Mucosa of descending colon (tissue), 3 donors: Measurements from ENCODE around the gene CDH12. TPM values are rescaled to one million over a fixed set of nuclear protein-coding genes. Genes with fewer than 3 reads are reported as not detected.
"Not testable (repeated sequence)": the region's sequence is repeated elsewhere in the genome, so short reads cannot be mapped to it uniquely, and the experiment has no call there.

Experiments used
- ATAC-seq: fragments of 200-7000 bp; cut with Tn5 transposase; one replicate; pipeline ENCODE4 v1.9.1; 2020; ENCODE audit warnings: mild to moderate bottlenecking, moderate library complexity
- DNase-seq, 3 donors: peaks; one replicate each; pipeline ENCODE4 v3.0.0-alpha.2; 2020
- H3K36me3 ChIP-seq: fragments of 200-600 bp; one replicate; pipeline ENCODE4 v1.8.0; 2021; ENCODE audit warnings: low read depth, mild to moderate bottlenecking
- H3K4me1 ChIP-seq: fragments of 200-600 bp; one replicate; pipeline ENCODE4 v1.8.0; 2021; ENCODE audit warnings: low read depth, mild to moderate bottlenecking
- H3K4me3 ChIP-seq: fragments of 200-600 bp; one replicate; pipeline ENCODE4 v1.8.0; 2021; ENCODE audit warnings: mild to moderate bottlenecking
- H3K9me3 ChIP-seq: fragments of 200-600 bp; one replicate; pipeline ENCODE4 v1.8.0; 2021; ENCODE audit warnings: mild to moderate bottlenecking
- intact Hi-C, 2 donors: fragments of 100-400 bp; cut with DNase I in 1 of 2; cut with micrococcal nuclease in 1 of 2; formaldehyde crosslinking; loops; one replicate each; pipeline versions ENCODE4 v1.11.0 to v1.11.1; 2022; cut with DNase I, micrococcal nuclease
- total RNA-seq, 3 donors: library from RNA; stranded (reverse); fragmentation: NEBNext Ultra II Directional in 2 of 3; extraction: Animal tissue kit (Norgen Biotek cat#: 25700) in 2 of 3; gene quantifications; one replicate each; pipeline versions ENCODE4 v1.2.1 to v1.2.4, GENCODE V29; 2021 to 2023
- TF ChIP-seq, protein P1 (sequence below): fragments of 200-600 bp; IDR thresholded peaks from one replicate; pipeline ENCODE4 v1.8.0; 2022; ENCODE audit warnings: antibody characterized with exemption, mild to moderate bottlenecking
- donor health status: DM: no; HTN: no; CAD: no; lungs with moderate emphysema.
- donor health status: DM: no; HTN: no; CAD: no.
- donor health status: DM: no; HTN: yes; CAD: no.

CDH12 gene
- total RNA-seq, 3 donors from 2014 or later: 0.14 TPM; not detected in 2

GRCh38 chr5:22341406-22341805 is 511.7 kb downstream of the CDH12 start:
- DNase-seq: no peak
- TF ChIP-seq, protein P1, sequence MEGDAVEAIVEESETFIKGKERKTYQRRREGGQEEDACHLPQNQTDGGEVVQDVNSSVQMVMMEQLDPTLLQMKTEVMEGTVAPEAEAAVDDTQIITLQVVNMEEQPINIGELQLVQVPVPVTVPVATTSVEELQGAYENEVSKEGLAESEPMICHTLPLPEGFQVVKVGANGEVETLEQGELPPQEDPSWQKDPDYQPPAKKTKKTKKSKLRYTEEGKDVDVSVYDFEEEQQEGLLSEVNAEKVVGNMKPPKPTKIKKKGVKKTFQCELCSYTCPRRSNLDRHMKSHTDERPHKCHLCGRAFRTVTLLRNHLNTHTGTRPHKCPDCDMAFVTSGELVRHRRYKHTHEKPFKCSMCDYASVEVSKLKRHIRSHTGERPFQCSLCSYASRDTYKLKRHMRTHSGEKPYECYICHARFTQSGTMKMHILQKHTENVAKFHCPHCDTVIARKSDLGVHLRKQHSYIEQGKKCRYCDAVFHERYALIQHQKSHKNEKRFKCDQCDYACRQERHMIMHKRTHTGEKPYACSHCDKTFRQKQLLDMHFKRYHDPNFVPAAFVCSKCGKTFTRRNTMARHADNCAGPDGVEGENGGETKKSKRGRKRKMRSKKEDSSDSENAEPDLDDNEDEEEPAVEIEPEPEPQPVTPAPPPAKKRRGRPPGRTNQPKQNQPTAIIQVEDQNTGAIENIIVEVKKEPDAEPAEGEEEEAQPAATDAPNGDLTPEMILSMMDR: no peak
- H3K4me3 ChIP-seq: no peak overlapping the region
- H3K9me3 ChIP-seq: peaks cover 7% of the 10 kb centered on the region
- no peak for ATAC-seq
- intact Hi-C loops: no loop called here
- H3K36me3 ChIP-seq: no peaks in the 10 kb centered on the region
- no peaks in the 10 kb centered on the region for H3K4me1 ChIP-seq

DNA sequence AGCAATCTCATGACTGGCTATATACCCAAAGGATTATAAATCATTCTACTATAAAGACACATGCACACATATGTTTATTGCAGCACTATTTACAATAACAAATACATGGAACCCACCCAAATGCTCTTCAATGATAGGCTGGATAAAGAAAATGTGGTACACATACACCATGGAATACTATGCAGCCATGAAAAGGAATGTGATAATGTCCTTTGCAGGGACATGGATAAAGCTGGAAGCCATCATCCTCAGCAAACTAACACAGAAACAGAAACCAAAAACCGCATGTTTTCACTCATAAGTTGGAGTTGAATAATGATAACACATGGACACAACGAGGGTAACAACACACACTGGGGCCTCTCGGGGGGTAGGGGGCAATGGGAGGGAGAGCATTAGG is 520.2 kb downstream of the CDH12 start:
- DNase-seq, H3K4me3 ChIP-seq, H3K36me3 ChIP-seq, ATAC-seq, H3K4me1 ChIP-seq, intact Hi-C loops: not testable (repeated sequence)
- peaks cover 13% of the 10 kb centered on the region for H3K9me3 ChIP-seq

DNA sequence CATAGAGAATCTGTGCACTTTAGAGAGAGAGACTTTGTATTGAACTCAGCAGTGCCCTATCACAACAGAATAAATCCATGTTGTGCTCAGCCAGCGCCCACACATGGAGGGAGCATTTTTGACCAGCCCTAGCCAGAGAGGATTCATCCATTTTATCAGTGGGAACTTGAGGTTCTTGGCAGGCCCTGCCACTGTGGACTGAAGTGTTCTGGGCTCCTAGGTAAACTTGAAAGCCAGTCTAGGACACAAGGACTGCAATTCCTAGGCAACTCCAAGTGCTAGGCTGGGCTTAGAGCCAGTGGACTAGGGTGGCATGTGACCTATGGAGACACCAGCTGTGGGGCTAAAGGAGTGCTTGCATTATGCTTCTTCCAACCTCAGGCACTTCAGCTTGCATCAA is 523.5 kb downstream of the CDH12 start:
- no peaks in the 10 kb centered on the region for H3K36me3 ChIP-seq
- TF ChIP-seq, protein P1: no peak
- DNase-seq: no peak
- H3K4me1 ChIP-seq: no peaks in the 10 kb centered on the region
- H3K4me3 ChIP-seq: no peak overlapping the region
- H3K9me3 ChIP-seq: peaks cover 6% of the 10 kb centered on the region
- no peak for ATAC-seq
- intact Hi-C loops: no loop called here

- intact Hi-C loops: no loop called here
- Histone ChIP-seq H3K4me3 (no peak overlapping the region), H3K36me3 (no peaks in the 10 kb centered on the region), H3K4me1 (no peaks in the 10 kb centered on the region), H3K9me3 (no peaks in the 10 kb centered on the region)
- no peak for ATAC-seq
- TF ChIP-seq, protein P1: no peak
- DNase-seq: no peak
Measured at GRCh38 chr5:22319798-22320197, 533.3 kb downstream of the CDH12 start.

- TF ChIP-seq, protein P1: no peak
- intact Hi-C loops: no loop called here
- H3K36me3 ChIP-seq: no peaks in the 10 kb centered on the region
Measured at GRCh38 chr5:22316294-22316693, 536.9 kb downstream of the CDH12 start.

GRCh38 chr5:22315052-22315451 is 538.1 kb downstream of the CDH12 start:
- intact Hi-C loops, H3K4me3 ChIP-seq, H3K4me1 ChIP-seq, H3K36me3 ChIP-seq, H3K9me3 ChIP-seq, ATAC-seq, DNase-seq: not testable (repeated sequence)

More at GRCh38 chr5:22316294-22316693, 536.9 kb downstream of the CDH12 start:
- Histone ChIP-seq H3K4me3 (no peak overlapping the region), H3K9me3 (no peaks in the 10 kb centered on the region), H3K4me1 (no peaks in the 10 kb centered on the region)
- DNase-seq (no peak), ATAC-seq (no peak)

DNA sequence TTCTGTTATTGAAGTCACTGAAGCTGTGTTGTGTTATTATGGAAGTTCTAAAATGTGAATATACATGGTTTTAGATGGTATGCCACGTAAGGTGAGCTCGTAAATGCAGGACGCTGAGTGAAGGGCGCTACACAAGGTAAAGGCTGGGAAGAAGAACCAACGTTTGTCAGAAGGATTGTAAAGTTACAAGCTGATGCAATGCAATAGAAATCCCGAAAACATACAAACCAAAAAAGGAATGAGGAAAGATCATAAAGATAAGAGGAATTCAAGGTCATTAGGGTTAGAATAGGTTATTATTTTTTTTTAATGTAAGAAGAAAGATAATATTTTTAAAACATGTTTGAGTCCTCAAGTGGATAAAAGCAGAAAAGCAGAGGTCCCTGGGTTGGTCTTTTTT is 538.6 kb downstream of the CDH12 start:
- Histone ChIP-seq H3K4me3 (no peak overlapping the region), H3K4me1 (no peaks in the 10 kb centered on the region), H3K9me3 (no peaks in the 10 kb centered on the region), H3K36me3 (no peaks in the 10 kb centered on the region)
- TF ChIP-seq, protein P1: no peak
- intact Hi-C loops: no loop called here
- ATAC-seq (no peak), DNase-seq (no peak)
